GM12873 (cell line): Measurements from ENCODE around the gene MGAT4A.

Source experiments
- TF ChIP-seq, protein P1 (sequence below): IDR thresholded peaks from 2 replicates; pipeline ENCODE4 v1.5.1; 2012; ENCODE audit warnings: low read depth, mild to moderate bottlenecking, moderate library complexity, low read length, control low read depth; ENCODE audit not compliant: insufficient read depth; ENCODE audit errors: missing control alignments

Gene MGAT4A

GRCh38 chr2:98606431-98606830 lies 124.5 kb downstream of the MGAT4A start:
- TF ChIP-seq, protein P1, sequence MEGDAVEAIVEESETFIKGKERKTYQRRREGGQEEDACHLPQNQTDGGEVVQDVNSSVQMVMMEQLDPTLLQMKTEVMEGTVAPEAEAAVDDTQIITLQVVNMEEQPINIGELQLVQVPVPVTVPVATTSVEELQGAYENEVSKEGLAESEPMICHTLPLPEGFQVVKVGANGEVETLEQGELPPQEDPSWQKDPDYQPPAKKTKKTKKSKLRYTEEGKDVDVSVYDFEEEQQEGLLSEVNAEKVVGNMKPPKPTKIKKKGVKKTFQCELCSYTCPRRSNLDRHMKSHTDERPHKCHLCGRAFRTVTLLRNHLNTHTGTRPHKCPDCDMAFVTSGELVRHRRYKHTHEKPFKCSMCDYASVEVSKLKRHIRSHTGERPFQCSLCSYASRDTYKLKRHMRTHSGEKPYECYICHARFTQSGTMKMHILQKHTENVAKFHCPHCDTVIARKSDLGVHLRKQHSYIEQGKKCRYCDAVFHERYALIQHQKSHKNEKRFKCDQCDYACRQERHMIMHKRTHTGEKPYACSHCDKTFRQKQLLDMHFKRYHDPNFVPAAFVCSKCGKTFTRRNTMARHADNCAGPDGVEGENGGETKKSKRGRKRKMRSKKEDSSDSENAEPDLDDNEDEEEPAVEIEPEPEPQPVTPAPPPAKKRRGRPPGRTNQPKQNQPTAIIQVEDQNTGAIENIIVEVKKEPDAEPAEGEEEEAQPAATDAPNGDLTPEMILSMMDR = no peak

GRCh38 chr2:98605076-98605475 lies 125.9 kb downstream of the MGAT4A start:
- TF ChIP-seq, protein P1 = no peak

- TF ChIP-seq, protein P1 = no peak
Measured at GRCh38 chr2:98604547-98604946, 126.4 kb downstream of the MGAT4A start.

GRCh38 chr2:98601532-98602132 lies 129.3 kb downstream of the MGAT4A start:
- TF ChIP-seq, protein P1 = peak; percentile 85

DNA sequence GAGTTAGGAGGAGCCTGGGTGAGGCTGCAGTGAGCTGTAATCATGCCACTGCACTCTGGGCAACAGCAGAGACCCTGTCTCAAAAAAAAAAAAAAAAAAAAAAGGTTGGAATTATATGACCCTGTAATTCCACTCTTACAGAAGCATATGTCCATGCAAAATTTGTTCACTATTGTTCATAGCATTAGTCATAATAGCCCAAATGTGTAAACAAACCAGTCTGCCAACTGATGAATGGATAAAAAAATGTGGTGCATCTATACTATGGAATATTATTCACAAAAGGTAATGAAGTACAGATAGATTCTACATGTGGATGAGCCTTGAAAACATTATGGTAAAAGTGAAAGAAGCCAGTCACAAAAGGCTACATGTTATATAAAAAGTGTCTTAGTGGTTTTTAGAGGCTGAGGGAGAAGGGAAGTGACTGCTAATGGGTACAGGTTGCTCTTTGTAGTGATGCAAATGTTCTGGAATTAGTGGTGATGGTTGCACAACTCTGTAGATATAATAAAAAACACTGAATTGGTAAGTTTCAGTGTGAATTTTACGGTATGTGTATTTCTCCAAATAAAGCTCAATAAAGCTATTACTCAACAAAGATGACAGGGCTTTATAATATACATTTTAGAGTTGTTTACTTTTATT lies 132.0 kb downstream of the MGAT4A start:
- TF ChIP-seq, protein P1 = no peak

GRCh38 chr2:98592565-98592964 lies 138.4 kb downstream of the MGAT4A start:
- TF ChIP-seq, protein P1 = no peak

DNA sequence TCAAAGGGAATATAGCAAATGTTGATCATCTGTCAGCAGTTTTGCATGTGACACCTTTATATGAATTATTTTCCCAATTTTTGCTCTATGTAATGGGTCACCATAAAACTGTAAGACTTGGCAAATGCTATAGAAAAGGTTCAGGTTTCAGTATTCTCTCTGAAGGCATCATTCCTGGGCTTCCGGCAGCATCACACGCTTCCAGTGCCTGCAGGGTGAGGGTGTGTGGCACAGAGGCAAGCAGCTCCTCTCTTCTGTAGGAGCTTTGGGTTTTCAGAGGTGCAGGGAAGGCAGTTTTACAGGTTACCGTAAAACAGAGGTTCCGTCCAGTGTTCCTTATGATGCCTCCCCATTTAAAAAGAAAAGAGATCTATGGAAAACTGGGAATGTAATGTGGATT lies 141.4 kb downstream of the MGAT4A start:
- TF ChIP-seq, protein P1 = no peak
